ENCODE data around the gene AMT. TPM values are rescaled to one million over a fixed set of nuclear protein-coding genes. Genes with fewer than 3 reads are reported as not detected.

The AMT gene
- total and polyA plus RNA-seq, 2 experiments from 2014 or later: 32.8 to 35.6 TPM

GRCh38 chr3:49387721-49388120 is 34.6 kb downstream of the AMT start:
- H3K4me1 ChIP-seq (ENCODE audit: insufficient read depth): no peaks in the 10 kb centered on the region
- no peaks in the 10 kb centered on the region for H3K9me3 Mint-ChIP-seq
- no peaks in the 10 kb centered on the region for H3K36me3 ChIP-seq (ENCODE audit: insufficient read depth)
- H3F3A ChIP-seq (replicated peaks; ENCODE audit: low read depth): peaks cover 4% of the 10 kb centered on the region; the same call in 1 of the 2 replicates
- ATAC-seq: no peak
- H2AFZ ChIP-seq: no peak overlapping the region
- no peaks in the 10 kb centered on the region for H3K27me3 ChIP-seq (ENCODE audit: insufficient read depth)
- H3K36me3 Mint-ChIP-seq (ENCODE audit: low read depth): peaks cover 3% of the 10 kb centered on the region; the same call in 2 of the 3 replicates
- H3K4me1 Mint-ChIP-seq: no peaks in the 10 kb centered on the region
- TF ChIP-seq EZH2 (IDR thresholded peaks at IDR 0.05; ENCODE audit: low read depth, unreplicated experiment) (no peak), ZNF114 (CRISPR knock-in tag; IDR thresholded peaks at IDR 0.05) (no peak)
- no peak overlapping the region for H3K4me3 Mint-ChIP-seq
- no peak for DNase-seq (ENCODE audit: low spot score)
- no peaks in the 10 kb centered on the region for H3K27me3 Mint-ChIP-seq (ENCODE audit: insufficient read depth, low read depth, poor library complexity)
- no peak overlapping the region for H3K4me2 ChIP-seq
- H3K79me2 ChIP-seq (replicated peaks; ENCODE audit: insufficient read depth): peaks cover 100% of the 10 kb centered on the region
- no peak overlapping the region for H3K27ac ChIP-seq (ENCODE audit: low read depth)
- H4K20me1 ChIP-seq (replicated peaks; ENCODE audit: insufficient read depth): peaks cover 62% of the 10 kb centered on the region
- no peak overlapping the region; the same call in 1 of the 2 replicates for H3K27ac Mint-ChIP-seq
- no peak overlapping the region for H3K4me3 ChIP-seq
- H3K9me2 ChIP-seq (ENCODE audit: insufficient read depth): no peaks in the 10 kb centered on the region

GRCh38 chr3:49386056-49386756 is 36.1 kb downstream of the AMT start:
- Mint-ChIP-seq H3K27me3 (ENCODE audit: insufficient read depth, low read depth, poor library complexity) (no peaks in the 10 kb centered on the region), H3K27ac (no peak overlapping the region), H3K9me3 (no peaks in the 10 kb centered on the region), H3K4me3 (no peak overlapping the region), H3K4me1 (no peaks in the 10 kb centered on the region), H3K36me3 (ENCODE audit: low read depth) (peaks cover 3% of the 10 kb centered on the region; the same call in 2 of the 3 replicates)
- H3K4me3 ChIP-seq: no peak overlapping the region
- H3K36me3 ChIP-seq (ENCODE audit: insufficient read depth): no peaks in the 10 kb centered on the region
- H3K27ac ChIP-seq (ENCODE audit: low read depth): no peak overlapping the region
- H3F3A ChIP-seq (replicated peaks; ENCODE audit: low read depth): peaks cover 4% of the 10 kb centered on the region; the same call in 1 of the 2 replicates
- no peaks in the 10 kb centered on the region for H3K4me1 ChIP-seq (ENCODE audit: insufficient read depth)
- DNase-seq (ENCODE audit: low spot score) (no peak), ATAC-seq (no peak)
- peaks cover 53% of the 10 kb centered on the region for H4K20me1 ChIP-seq (replicated peaks; ENCODE audit: insufficient read depth)
- no peak overlapping the region for H3K4me2 ChIP-seq
- H2AFZ ChIP-seq: no peak overlapping the region
- H3K79me2 ChIP-seq (replicated peaks; ENCODE audit: insufficient read depth): peaks cover 100% of the 10 kb centered on the region
- no peaks in the 10 kb centered on the region for H3K27me3 ChIP-seq (ENCODE audit: insufficient read depth)
- TF ChIP-seq STAT1 (IDR thresholded peaks at IDR 0.05; ENCODE audit: unreplicated experiment): no peak
- no peak for TF ChIP-seq JUNB (IDR thresholded peaks at IDR 0.05; ENCODE audit: unreplicated experiment)
- TF ChIP-seq ZNF462 (CRISPR knock-in tag; IDR thresholded peaks at IDR 0.05): no peak
- TF ChIP-seq CTCF (conservative IDR thresholded peaks at IDR 0.05; ENCODE audit: low read depth in 2 of 2): no peak
- no peak for TF ChIP-seq EZH2phosphoT487 (IDR thresholded peaks at IDR 0.05; ENCODE audit: unreplicated experiment)
- no peaks in the 10 kb centered on the region for H3K9me2 ChIP-seq (ENCODE audit: insufficient read depth)

Measured in GM23338 (cell line).